Activated T-helper 1 cell treated with anti-CD3 and anti-CD28 coated beads, Interleukin-12 subunit alpha, Interleukin-12 subunit beta, Interleukin-2, Interleukin-4 antibody, amounts not matched to agents 30 ng/mL and 10 ng/mL and 1 ng/mL, durations not matched to agents 14 hours and 24 hours and 36 hours (primary cell): ENCODE data around the gene SHD. TPM values are rescaled to one million over a fixed set of nuclear protein-coding genes. Genes with fewer than 3 reads are reported as not detected.
"Not testable (repeated sequence)": the region's sequence is repeated elsewhere in the genome, so short reads cannot be mapped to it uniquely, and the experiment has no call there.

Experiments used
- DNase-seq: peaks from one replicate; pipeline ENCODE4 v3.0.0; 2021; ENCODE audit warnings: low spot score
- H3K27ac Mint-ChIP-seq: one replicate; pipeline ENCODE4 v1.8.0; 2021; ENCODE audit warnings: mild to moderate bottlenecking, mixed read lengths
- H3K27me3 Mint-ChIP-seq: one replicate; pipeline ENCODE4 v1.8.0; 2022; ENCODE audit warnings: mild to moderate bottlenecking, moderate library complexity, mixed read lengths; ENCODE audit not compliant: insufficient read depth
- H3K36me3 Mint-ChIP-seq: one replicate; pipeline ENCODE4 v1.8.0; 2021; ENCODE audit warnings: low read depth, mixed read lengths
- H3K4me1 Mint-ChIP-seq: one replicate; pipeline ENCODE4 v1.8.0; 2021; ENCODE audit warnings: low read depth, mixed read lengths
- H3K4me3 Mint-ChIP-seq: one replicate; pipeline ENCODE4 v1.8.0; 2021; ENCODE audit warnings: mild to moderate bottlenecking, moderate library complexity, mixed read lengths
- H3K9me3 Mint-ChIP-seq: one replicate; pipeline ENCODE4 v1.8.0; 2021; ENCODE audit warnings: mixed read lengths
- intact Hi-C: fragments of 100-400 bp; cut with micrococcal nuclease; formaldehyde crosslinking; loops from one replicate; pipeline ENCODE4 v1.15.1; 2024
- total RNA-seq: library from RNA; stranded (reverse); gene quantifications from 2 replicates; pipeline ENCODE4 v1.2.3, GENCODE V29; 2022

Gene SHD
- total RNA-seq, 1 donor from 2014 or later, result not detected

DNA sequence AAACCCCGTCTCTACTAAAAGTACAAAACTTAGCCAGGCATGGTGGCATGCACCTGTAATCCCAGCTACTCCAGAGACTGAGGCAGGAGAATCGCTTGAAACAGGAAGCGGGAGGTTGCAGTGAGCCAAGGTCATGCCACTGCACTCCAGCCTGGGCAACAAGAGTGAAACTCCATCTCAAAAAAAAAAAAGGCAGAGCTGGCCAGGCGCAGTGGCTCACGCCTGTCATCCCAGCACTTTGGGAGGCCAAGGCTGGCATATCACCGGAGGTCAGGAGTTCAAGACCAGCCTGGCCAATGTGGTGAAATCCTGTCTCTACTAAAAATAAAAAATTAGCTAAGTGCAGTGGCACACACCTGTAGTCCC lies 4.8 kb upstream of the SHD start:
- H3K4me1 Mint-ChIP-seq, H3K27ac Mint-ChIP-seq, H3K4me3 Mint-ChIP-seq, H3K27me3 Mint-ChIP-seq, H3K9me3 Mint-ChIP-seq, intact Hi-C loops, DNase-seq: not testable (repeated sequence)
- H3K36me3 Mint-ChIP-seq, result peaks cover 10% of the 10 kb centered on the region

- Mint-ChIP-seq H3K27me3 (peaks cover 28% of the 10 kb centered on the region), H3K36me3 (no peaks in the 10 kb centered on the region), H3K4me3 (no peak overlapping the region), H3K27ac (no peak overlapping the region), H3K9me3 (no peaks in the 10 kb centered on the region), H3K4me1 (no peaks in the 10 kb centered on the region)
- intact Hi-C loops, result no loop called here
- no peak for DNase-seq
These were observed 1.8 kb upstream of the SHD start for GRCh38 chr19:4277191-4277696.

DNA sequence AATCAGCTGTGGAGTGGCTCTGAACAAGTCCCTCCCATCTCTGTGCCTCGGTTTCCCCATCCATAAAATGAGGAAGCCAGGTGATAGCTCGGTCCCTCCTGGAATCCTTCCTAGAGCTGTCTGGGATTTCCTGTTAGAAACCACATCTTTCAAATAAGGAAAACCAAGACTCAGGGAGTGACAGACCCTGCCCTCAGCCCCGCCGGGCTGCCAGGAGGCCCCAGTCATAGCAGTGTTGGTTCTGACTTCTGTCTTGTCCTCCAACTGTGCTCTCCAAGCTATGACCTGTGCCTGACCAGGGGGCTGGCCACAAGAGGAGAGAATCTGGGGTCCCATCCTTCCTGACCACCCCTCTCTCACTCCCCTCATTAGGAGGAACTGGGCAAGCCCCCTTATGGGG lies 1.1 kb upstream of the SHD start:
- DNase-seq, result no peak
- peaks cover 28% of the 10 kb centered on the region for H3K27me3 Mint-ChIP-seq
- intact Hi-C loops, result no loop called here
- H3K36me3 Mint-ChIP-seq, result no peaks in the 10 kb centered on the region
- no peaks in the 10 kb centered on the region for H3K4me1 Mint-ChIP-seq
- H3K4me3 Mint-ChIP-seq, result no peak overlapping the region
- H3K9me3 Mint-ChIP-seq, result no peaks in the 10 kb centered on the region
- H3K27ac Mint-ChIP-seq, result no peak overlapping the region

DNA sequence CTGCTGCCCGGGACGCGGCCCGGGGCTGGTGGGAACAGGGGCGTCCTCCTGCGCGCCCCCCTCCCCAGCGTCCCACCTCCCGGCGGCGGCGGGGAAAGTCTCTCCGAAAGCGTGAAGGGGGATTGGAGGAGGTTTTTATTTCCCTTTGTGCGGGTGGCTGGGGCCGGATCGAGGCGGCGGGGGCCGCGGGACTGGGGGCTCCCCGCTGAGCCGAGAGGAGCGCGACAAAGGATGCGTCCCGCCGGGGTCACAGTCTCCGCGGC lies 132 bp downstream of the SHD start:
- DNase-seq, result no peak
- H3K36me3 Mint-ChIP-seq, result no peaks in the 10 kb centered on the region
- intact Hi-C loops, result no loop called here
- no peaks in the 10 kb centered on the region for H3K4me1 Mint-ChIP-seq
- no peaks in the 10 kb centered on the region for H3K9me3 Mint-ChIP-seq
- no peak overlapping the region for H3K4me3 Mint-ChIP-seq
- H3K27me3 Mint-ChIP-seq, result peaks cover 28% of the 10 kb centered on the region
- no peak overlapping the region for H3K27ac Mint-ChIP-seq

- Mint-ChIP-seq H3K9me3 (no peaks in the 10 kb centered on the region), H3K36me3 (no peaks in the 10 kb centered on the region), H3K4me3 (no peak overlapping the region), H3K27ac (no peak overlapping the region), H3K4me1 (no peaks in the 10 kb centered on the region), H3K27me3 (peaks cover 28% of the 10 kb centered on the region)
- intact Hi-C loops, result no loop called here
- DNase-seq, result no peak
These were observed 710 bp downstream of the SHD start for GRCh38 chr19:4279530-4280422.

DNA sequence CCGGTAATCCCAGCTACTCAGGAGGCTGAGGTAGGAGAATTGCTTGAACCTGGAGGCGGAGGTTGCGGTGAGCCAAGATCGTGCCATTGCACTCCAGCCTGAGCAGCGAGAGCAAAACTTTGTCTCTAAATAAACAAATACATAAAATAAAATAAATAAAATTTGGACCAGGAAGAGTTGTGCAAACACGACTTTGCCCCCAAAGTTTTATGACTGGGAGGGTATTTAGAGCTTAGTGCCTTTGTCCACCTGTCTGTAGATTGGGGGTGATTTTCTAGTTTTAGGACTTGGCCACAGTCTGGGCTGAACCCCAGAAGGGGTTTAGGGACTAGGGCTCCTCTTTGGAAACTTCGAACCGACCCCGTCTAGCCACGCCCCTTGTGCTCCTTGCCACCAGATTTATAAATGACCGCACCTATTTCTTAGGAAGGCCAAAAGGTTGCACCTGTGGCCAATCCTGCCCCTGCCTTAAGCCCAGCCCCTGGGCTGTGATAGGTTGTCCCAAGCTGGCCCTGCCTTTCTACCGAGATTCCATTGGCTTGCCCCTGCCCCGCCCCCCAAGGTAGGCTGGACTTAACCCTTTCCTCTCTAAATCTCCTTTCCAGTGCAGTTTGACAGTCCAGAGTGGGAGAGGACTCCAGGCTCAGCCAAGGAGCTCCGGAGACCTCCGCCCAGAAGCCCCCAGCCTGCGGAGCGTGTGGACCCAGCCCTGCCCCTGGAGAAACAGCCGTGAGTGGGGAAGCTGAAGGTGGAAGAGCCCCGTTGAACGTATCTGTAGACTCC lies 5.3 kb downstream of the SHD start:
- intact Hi-C loops, result no loop called here
- Mint-ChIP-seq H3K27ac (no peak overlapping the region), H3K27me3 (peaks cover 19% of the 10 kb centered on the region), H3K36me3 (no peaks in the 10 kb centered on the region), H3K4me3 (no peak overlapping the region), H3K9me3 (no peaks in the 10 kb centered on the region), H3K4me1 (no peaks in the 10 kb centered on the region)
- no peak for DNase-seq

DNA sequence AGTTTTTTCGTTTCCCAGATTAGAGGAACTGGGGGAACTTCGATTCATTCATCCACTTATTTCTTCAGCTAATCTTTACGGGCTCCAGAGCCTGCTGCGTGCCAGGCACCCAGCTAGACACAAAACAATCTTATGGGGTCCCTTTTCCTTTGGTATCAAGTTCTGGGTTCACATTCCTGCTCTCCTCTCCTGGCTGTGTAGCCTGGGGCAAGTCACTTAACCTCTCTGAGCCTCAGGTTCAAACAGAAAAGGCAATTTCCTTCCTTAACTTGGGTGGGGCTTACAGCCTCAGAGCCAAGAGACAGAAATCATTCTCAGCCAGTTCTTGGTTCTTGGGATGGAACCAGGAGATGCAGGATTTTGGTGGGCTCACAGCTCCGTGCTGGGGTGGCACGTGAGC lies 5.9 kb downstream of the SHD start:
- H3K36me3 Mint-ChIP-seq, result no peaks in the 10 kb centered on the region
- intact Hi-C loops, result no loop called here
- H3K4me3 Mint-ChIP-seq, result no peak overlapping the region
- H3K27me3 Mint-ChIP-seq, result peaks cover 15% of the 10 kb centered on the region
- no peaks in the 10 kb centered on the region for H3K9me3 Mint-ChIP-seq
- no peak for DNase-seq
- H3K27ac Mint-ChIP-seq, result no peak overlapping the region
- H3K4me1 Mint-ChIP-seq, result no peaks in the 10 kb centered on the region

DNA sequence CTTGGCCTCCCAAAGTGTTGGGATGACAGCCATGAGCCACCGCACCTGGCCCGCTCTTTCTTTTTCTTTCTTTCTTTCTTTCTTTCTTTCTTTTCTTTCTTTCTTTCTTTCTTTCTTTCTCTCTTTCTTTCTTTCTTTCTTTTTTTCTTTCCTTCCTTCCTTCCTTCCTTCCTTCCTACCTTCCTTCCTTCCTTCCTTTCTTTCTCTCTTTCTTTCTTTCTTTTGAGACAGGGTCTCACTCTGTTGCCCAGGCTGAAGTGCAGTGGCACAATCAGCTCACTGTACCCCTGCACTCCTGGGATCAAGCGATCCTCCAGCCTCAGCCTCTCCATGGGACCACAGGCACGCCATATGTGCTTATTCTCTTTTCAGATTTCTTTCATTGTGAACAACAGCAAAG lies 7.1 kb downstream of the SHD start:
- H3K4me1 Mint-ChIP-seq, intact Hi-C loops, H3K27me3 Mint-ChIP-seq, H3K4me3 Mint-ChIP-seq, H3K9me3 Mint-ChIP-seq, H3K36me3 Mint-ChIP-seq, H3K27ac Mint-ChIP-seq, DNase-seq: not testable (repeated sequence)

- Mint-ChIP-seq H3K27ac (no peak overlapping the region), H3K4me3 (no peak overlapping the region)
These were observed 9.2 kb downstream of the SHD start for GRCh38 chr19:4288091-4288777.

GRCh38 chr19:4291184-4291732 lies 12.2 kb downstream of the SHD start:
- Mint-ChIP-seq H3K4me1 (no peaks in the 10 kb centered on the region), H3K9me3 (no peaks in the 10 kb centered on the region), H3K27ac (no peak overlapping the region), H3K4me3 (no peak overlapping the region), H3K36me3 (no peaks in the 10 kb centered on the region), H3K27me3 (no peaks in the 10 kb centered on the region)
- no peak for DNase-seq
- intact Hi-C loops, result no loop called here

More at GRCh38 chr19:4288091-4288777, 9.2 kb downstream of the SHD start:
- no peaks in the 10 kb centered on the region for H3K4me1 Mint-ChIP-seq
- H3K27me3 Mint-ChIP-seq, result no peaks in the 10 kb centered on the region
- intact Hi-C loops, result no loop called here
- DNase-seq, result no peak
- no peaks in the 10 kb centered on the region for H3K9me3 Mint-ChIP-seq
- no peaks in the 10 kb centered on the region for H3K36me3 Mint-ChIP-seq

- Mint-ChIP-seq H3K4me3 (no peak overlapping the region), H3K27me3 (no peaks in the 10 kb centered on the region), H3K36me3 (no peaks in the 10 kb centered on the region), H3K27ac (no peak overlapping the region), H3K4me1 (no peaks in the 10 kb centered on the region), H3K9me3 (no peaks in the 10 kb centered on the region)
- no peak for DNase-seq
- intact Hi-C loops, result no loop called here
These were observed 13.4 kb downstream of the SHD start for GRCh38 chr19:4292515-4292914.

- no peaks in the 10 kb centered on the region for H3K27me3 Mint-ChIP-seq
- intact Hi-C loops, result no loop called here
- no peaks in the 10 kb centered on the region for H3K9me3 Mint-ChIP-seq
- no peak overlapping the region for H3K27ac Mint-ChIP-seq
- H3K4me3 Mint-ChIP-seq, result no peak overlapping the region
- H3K36me3 Mint-ChIP-seq, result no peaks in the 10 kb centered on the region
- peaks cover 13% of the 10 kb centered on the region for H3K4me1 Mint-ChIP-seq
- DNase-seq, result no peak
These were observed 15.3 kb downstream of the SHD start for GRCh38 chr19:4294389-4294788.
